ENCODE measurements around the gene C2orf78. TPM values are rescaled to one million over a fixed set of nuclear protein-coding genes. Genes with fewer than 3 reads are reported as not detected.

Gene C2orf78
- total and polyA plus RNA-seq, 2 of the 4 experiments (the other 2 are of a cell fraction), result 0.03 TPM; not detected in 1

DNA sequence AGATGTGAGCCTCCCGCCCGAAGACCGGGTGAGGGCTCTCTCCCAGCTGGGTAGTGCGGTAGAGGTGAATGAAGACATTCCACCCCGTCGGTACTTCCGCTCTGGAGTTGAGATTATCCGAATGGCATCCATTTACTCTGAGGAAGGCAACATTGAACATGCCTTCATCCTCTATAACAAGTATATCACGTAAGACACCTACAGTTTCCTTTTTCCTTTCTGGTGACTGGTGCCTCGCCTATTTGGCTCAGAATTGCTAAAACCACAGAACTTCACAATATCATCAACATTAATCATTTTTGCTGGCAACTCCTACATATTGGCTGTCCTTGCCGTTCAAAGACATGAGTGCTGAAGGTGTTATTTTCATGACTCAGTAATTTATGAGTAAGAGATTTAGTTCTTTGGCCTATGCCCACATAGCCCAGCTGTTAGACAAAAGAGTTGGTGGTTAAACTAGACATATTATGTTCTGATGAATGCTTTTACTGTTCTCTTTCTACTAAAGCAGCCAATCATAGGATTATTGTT lies 47.0 kb downstream of the C2orf78 start:
- Histone ChIP-seq H4K20me1 (ENCODE audit: insufficient read depth, low read length) (no peaks in the 10 kb centered on the region; the same call in 1 of the 2 replicates), H3K9me1 (ENCODE audit: insufficient read depth, low read length) (0 out of 2 replicates have a peak, but pooled peaks cover 4% of the 10 kb centered on the region), H2AK5ac (ENCODE audit: low read depth, low read length) (0 out of 2 replicates have a peak overlapping the region, but pooled peaks have one; percentile 51), H3K4me2 (ENCODE audit: low read depth, low read length) (no peak overlapping the region), H2BK20ac (ENCODE audit: low read depth, low read length) (peak overlapping the region; percentile 21; the same call in 1 of the 2 replicates), H2BK5ac (ENCODE audit: low read depth, low read length, poor library complexity, severe bottlenecking) (peak overlapping the region; percentile 62), H2BK120ac (ENCODE audit: low read depth, low read length) (no peak overlapping the region), H3K4me3 (ENCODE audit: insufficient read depth, low read depth, low read length) (no peak overlapping the region), H3K9me3 (ENCODE audit: control insufficient read depth, insufficient read depth, low read length) (no peaks in the 10 kb centered on the region), H2AK9ac (replicated peaks; ENCODE audit: low read depth, low read length, poor library complexity) (no peak overlapping the region), H3K14ac (replicated peaks; ENCODE audit: low read depth, low read length) (no peak overlapping the region), H3K56ac (ENCODE audit: extremely low read depth, insufficient read depth, low read length) (no peak overlapping the region), H3K27ac (ENCODE audit: insufficient read depth, low read length) (no peak overlapping the region), H4K5ac (ENCODE audit: low read depth, low read length) (no peak overlapping the region), H3K4ac (ENCODE audit: low read depth, low read length) (no peak overlapping the region), H2BK15ac (ENCODE audit: low read depth, low read length) (no peak overlapping the region), H3K18ac (ENCODE audit: low read depth, low read length) (peak overlapping the region; percentile 2; the same call in 1 of the 2 replicates), H3K9ac (ENCODE audit: low read depth, low read length) (no peak overlapping the region), H3K36me3 (ENCODE audit: control insufficient read depth, insufficient read depth, low read length) (peaks cover 6% of the 10 kb centered on the region), H3K79me1 (ENCODE audit: low read depth in 1 of 2, low read length in 2 of 2) (peaks cover 28 to 53% of the 10 kb centered on the region in 2 experiments; a peak in 3 of 4 replicates), H3K27me3 (ENCODE audit: control insufficient read depth, insufficient read depth, low read length) (no peaks in the 10 kb centered on the region), H4K91ac (ENCODE audit: insufficient read depth, low read depth, low read length) (no peak overlapping the region), H3K4me1 (ENCODE audit: control insufficient read depth, insufficient read depth, low read length) (peaks cover 3% of the 10 kb centered on the region; the same call in 1 of the 2 replicates), H3K23ac (ENCODE audit: low read depth, low read length) (no peak overlapping the region), H2AFZ (replicated peaks; ENCODE audit: low read length, poor library complexity) (no peak overlapping the region), H4K8ac (ENCODE audit: low read depth in 2 of 2, low read length in 2 of 2) (no peak overlapping the region)
- POLR2A ChIA-PET (ENCODE audit: unreplicated experiment), result no interaction called here
- ATAC-seq (ENCODE audit: low read depth) (no peak; the same call in 1 of the 2 replicates), DNase-seq (peak; percentile 91)
- CTCF ChIA-PET, result no interaction called here
- 83% methylated on average over 6 of the region's 11 CpGs; no CpG with 5 or more reads in 1 of the 2 experiments for WGBS, 2 experiments (ENCODE audit: extremely low coverage in 2 of 2, insufficient read length in 1 of 2)
- dilution Hi-C loops (cut with HindIII; ENCODE audit: low sequenced_read_pairs, unreplicated experiment) (loop anchor here (25.0 kb wide), 1 partner anchor 281 kb away; no protein-coding TSS in a partner anchor), in situ Hi-C loops (cut with MboI; ENCODE audit: low sequenced_read_pairs) (loop anchor here (25.0 kb wide), 1 partner anchor 306 kb away; the partner anchor contains the start of gene BOLA3), intact Hi-C loops (cut with micrococcal nuclease) (no loop called here)
- BruUV-seq (replicated peaks), result no TSS peak
- TF ChIP-seq FOS (IDR thresholded peaks at IDR 0.05; ENCODE audit: low read depth, low read length) (peak; percentile 53; the same call in 1 of the 2 replicates), RCOR1 (IDR thresholded peaks at IDR 0.05; ENCODE audit: insufficient replicate concordance, low read length) (peak; percentile 51), POLR2A (IDR thresholded peaks at IDR 0.05; ENCODE audit: low read depth, low read length) (0 out of 2 replicates have a peak, but pooled peaks have one; percentile 12), NFE2L2 (IDR thresholded peaks at IDR 0.05; ENCODE audit: low read depth, low read length) (no peak), CEBPB (IDR thresholded peaks at IDR 0.05; ENCODE audit: low read depth, low read length) (peak; percentile 32; the same call in 1 of the 2 replicates), MAZ (IDR thresholded peaks at IDR 0.05; ENCODE audit: borderline replicate concordance, low read depth, low read length) (no peak), RAD21 (IDR thresholded peaks at IDR 0.05; ENCODE audit: low read length) (no peak), SMC3 (IDR thresholded peaks at IDR 0.05; ENCODE audit: low read depth, low read length) (no peak), BHLHE40 (IDR thresholded peaks at IDR 0.05; ENCODE audit: low read depth, low read length) (peak; percentile 57; the same call in 1 of the 2 replicates), RFX5 (IDR thresholded peaks at IDR 0.05; ENCODE audit: low read depth, low read length) (no peak), MAFK (IDR thresholded peaks at IDR 0.05; ENCODE audit: low read depth, low read length) (peak; percentile 69), CHD1 (IDR thresholded peaks at IDR 0.05; ENCODE audit: low read depth, low read length) (no peak), MXI1 (IDR thresholded peaks at IDR 0.05; ENCODE audit: borderline replicate concordance, low read depth, low read length) (no peak)
- TF ChIP-seq, protein P1, sequence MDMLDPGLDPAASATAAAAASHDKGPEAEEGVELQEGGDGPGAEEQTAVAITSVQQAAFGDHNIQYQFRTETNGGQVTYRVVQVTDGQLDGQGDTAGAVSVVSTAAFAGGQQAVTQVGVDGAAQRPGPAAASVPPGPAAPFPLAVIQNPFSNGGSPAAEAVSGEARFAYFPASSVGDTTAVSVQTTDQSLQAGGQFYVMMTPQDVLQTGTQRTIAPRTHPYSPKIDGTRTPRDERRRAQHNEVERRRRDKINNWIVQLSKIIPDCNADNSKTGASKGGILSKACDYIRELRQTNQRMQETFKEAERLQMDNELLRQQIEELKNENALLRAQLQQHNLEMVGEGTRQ (IDR thresholded peaks at IDR 0.05; ENCODE audit: low read depth, low read length), result no peak
- TF ChIP-seq, protein P2, sequence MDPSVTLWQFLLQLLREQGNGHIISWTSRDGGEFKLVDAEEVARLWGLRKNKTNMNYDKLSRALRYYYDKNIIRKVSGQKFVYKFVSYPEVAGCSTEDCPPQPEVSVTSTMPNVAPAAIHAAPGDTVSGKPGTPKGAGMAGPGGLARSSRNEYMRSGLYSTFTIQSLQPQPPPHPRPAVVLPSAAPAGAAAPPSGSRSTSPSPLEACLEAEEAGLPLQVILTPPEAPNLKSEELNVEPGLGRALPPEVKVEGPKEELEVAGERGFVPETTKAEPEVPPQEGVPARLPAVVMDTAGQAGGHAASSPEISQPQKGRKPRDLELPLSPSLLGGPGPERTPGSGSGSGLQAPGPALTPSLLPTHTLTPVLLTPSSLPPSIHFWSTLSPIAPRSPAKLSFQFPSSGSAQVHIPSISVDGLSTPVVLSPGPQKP (IDR thresholded peaks at IDR 0.05; ENCODE audit: borderline replicate concordance, low read depth, low read length), result no peak

Measured in IMR-90 (cell line).